GM21723 (cell line): Measurements from ENCODE around the gene ATP6V0B.

ENCODE experiments used
- ATAC-seq: cut with Tn5 transposase; IDR thresholded peaks from one replicate; pipeline ENCODE4 v1.9.1; 2021; ENCODE audit warnings: mild to moderate bottlenecking, moderate library complexity; ENCODE audit not compliant: unreplicated experiment

Gene ATP6V0B

GRCh38 chr1:43999455-43999854, 24.7 kb downstream of the ATP6V0B start:
- ATAC-seq: no peak

GRCh38 chr1:44000122-44000665, 25.4 kb downstream of the ATP6V0B start:
- no peak for ATAC-seq

DNA sequence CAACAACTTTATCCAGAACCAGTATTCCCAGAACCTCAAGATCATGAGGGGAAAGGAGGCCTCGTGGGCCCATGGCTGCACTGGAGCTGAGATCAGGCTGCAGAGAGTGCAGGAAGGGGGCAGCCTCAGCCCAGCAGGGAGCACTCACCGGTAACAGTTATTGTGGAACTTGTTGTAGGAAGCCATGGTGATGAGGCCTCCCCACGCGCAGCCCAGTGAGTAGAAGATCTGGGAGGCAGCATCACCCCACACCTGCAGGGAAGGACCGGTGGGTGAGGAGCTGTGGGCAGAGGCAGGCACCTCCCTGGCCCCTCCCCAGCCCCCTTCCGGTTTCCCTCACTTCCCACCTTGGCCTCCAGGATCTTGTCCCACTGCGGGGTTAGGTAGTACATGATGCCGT, 27.4 kb downstream of the ATP6V0B start:
- no peak for ATAC-seq

DNA sequence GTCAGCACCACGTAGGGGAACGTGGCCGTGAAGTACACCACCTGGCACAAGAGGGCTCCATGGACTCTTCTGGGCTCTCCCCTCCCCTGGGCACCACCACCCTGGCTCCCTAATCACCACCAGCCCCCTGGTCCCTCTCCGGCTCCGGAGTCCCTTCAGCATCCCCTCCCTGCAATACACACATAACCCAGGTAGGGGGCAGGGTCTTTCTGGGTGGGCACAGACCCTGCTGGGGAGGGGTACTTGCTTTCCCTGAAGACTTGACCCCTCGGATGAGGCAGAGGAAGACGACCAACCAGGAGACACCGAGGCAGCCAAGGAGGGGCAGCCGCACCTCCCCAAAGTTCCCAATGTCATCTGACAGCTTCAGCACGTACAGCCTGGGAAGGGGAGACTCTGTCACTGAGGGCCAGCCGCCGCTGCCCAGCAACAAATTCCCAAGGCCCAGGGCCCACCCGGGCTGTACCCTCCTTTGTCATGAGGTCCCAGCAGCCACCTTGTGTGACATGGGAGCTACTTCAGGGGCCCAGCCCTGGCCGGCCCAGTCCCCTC, 27.9 kb downstream of the ATP6V0B start:
- no peak for ATAC-seq

GRCh38 chr1:44008259-44008658, 33.5 kb downstream of the ATP6V0B start:
- ATAC-seq: no peak

- ATAC-seq: no peak
These were observed 36.2 kb downstream of the ATP6V0B start for GRCh38 chr1:44010935-44011471.

DNA sequence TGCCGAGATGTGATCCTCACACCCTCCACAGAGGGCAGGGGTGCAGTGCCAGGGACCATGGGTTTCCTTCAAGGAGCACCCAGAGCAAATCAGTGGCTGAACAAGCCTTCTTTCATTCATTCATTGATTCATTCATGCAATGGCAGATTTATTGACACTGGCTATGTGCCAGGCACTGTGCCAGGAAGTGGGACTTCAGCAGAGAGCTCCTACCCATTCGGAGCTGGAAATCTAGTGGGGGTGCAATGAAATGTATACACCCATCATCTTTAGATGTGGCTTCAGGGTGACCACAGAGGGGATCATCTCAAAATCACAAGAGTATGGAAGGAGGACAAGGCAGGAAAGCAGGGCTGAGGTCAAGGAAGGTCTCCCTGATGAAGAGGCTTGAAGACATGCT, 37.6 kb downstream of the ATP6V0B start:
- ATAC-seq: no peak

- no peak for ATAC-seq
These were observed 38.3 kb downstream of the ATP6V0B start for GRCh38 chr1:44012941-44013609.

- ATAC-seq: no peak
These were observed 39.2 kb downstream of the ATP6V0B start for GRCh38 chr1:44013949-44014348.

DNA sequence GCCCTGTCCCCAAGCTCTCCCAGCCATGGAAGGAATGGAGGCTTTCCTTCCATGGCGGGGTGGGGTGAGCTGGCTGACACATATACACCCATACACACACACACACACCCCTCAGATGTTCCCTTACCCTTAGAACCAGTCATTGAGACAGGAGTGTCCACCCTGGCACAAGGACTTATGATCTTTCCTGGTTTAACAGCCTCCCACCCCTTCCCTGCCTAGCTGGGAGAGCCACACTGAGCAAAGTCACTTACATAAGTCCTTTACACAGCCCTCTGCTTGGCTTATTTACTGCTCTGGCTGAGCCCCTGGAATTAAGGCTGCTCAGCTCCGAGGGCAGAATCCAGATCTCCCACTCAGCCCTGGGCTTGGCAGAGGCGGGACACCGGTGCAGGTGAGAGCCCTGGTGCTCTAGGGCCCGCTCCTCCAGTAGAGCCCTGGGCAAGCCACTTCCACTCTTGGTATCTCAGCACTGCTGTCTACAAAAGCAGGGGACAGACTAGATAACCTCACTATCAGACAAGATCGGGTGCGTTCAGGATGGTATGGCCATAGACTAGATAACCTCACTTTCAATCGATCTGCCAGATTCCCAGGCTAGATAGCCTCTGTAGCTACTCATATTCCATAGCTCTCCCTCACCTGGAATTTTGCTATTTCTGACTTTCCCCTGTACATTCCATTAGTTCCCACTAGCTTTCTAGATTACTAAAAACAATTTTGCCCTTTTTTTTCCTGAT, 39.8 kb downstream of the ATP6V0B start:
- ATAC-seq: no peak

- ATAC-seq: no peak
These were observed 40.4 kb downstream of the ATP6V0B start for GRCh38 chr1:44015206-44015605.

- ATAC-seq: no peak
These were observed 41.5 kb downstream of the ATP6V0B start for GRCh38 chr1:44016041-44016889.

DNA sequence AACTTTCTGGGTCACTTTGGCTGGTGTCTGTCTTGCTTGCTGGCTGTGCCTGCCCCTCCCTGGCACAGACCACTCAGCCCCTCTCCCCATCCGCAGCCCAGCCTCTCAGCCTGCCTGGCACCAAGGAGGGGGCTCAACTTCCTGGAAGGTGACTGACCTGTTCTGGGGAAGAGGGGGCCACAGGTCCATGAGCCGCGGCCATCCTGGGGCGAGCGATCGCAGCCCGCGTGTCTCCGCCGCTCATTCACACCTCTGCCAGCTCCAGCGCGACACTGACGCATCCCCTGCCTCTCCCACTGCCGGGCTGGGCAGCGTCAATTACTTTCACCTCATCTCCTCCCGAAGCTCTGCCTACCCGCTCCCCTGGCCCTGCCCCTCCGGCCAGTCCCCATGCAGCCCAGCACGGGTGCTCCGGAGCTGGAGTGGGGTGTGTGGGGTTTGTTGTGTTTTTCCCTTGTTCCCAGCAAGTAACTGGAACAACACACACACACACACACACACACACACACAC, 42.2 kb downstream of the ATP6V0B start:
- ATAC-seq: no peak

GRCh38 chr1:44019466-44019948, 44.7 kb downstream of the ATP6V0B start:
- no peak for ATAC-seq

DNA sequence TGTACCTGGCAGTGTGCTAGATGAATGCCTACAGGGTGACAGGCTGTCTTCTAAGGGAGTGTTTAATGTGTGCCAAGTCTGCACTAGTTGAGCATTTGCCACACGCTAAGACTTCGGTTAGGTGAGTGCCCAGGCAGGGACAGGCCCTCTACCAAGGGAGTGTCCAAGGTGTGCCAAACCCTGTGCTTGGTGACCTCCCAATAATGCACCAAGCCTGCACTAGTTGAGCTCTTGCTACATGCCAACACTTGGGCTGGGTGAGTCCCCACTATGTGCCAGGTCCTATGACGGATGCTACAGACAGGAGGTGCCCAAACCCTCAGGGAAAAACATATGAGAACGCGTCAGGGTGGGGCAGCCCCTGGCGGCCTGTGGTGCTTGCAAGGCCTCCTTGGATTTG, 45.7 kb downstream of the ATP6V0B start:
- no peak for ATAC-seq

- ATAC-seq: no peak
These were observed 46.4 kb downstream of the ATP6V0B start for GRCh38 chr1:44021156-44021555.

- no peak for ATAC-seq
These were observed 47.0 kb downstream of the ATP6V0B start for GRCh38 chr1:44021581-44022321.

- no peak for ATAC-seq
These were observed 49.5 kb downstream of the ATP6V0B start for GRCh38 chr1:44024031-44024902.
